Panc1 (cell line): ENCODE measurements around the gene DUSP14. TPM values are rescaled to one million over a fixed set of nuclear protein-coding genes. Genes with fewer than 3 reads are reported as not detected.

Experiments used
- ATAC-seq: fragments of 200-7000 bp; cut with Tn5 transposase; 2 replicates; pipeline ENCODE4 v1.9.1; 2020; ENCODE audit warnings: mild to moderate bottlenecking, moderate library complexity
- BruUV-seq: library from RNA; stranded (reverse); fragments of 400-500 nt; replicated peaks from 2 replicates; lab custom pipeline; 2021; lab: Mats Ljungman, UMichigan
- CTCF ChIA-PET: fragments of 300-600 bp; sonication (Branson Sonifier 250); formaldehyde crosslinking; loops from one replicate; lab custom pipeline; 2022; ENCODE audit warnings: antibody characterized with exemption; lab: Charles Lee
- POLR2A ChIA-PET: fragments of 300-600 bp; sonication (Branson Sonifier 250); formaldehyde crosslinking; loops from one replicate; lab custom pipeline; 2022; ENCODE audit warnings: antibody characterized with exemption; lab: Charles Lee
- DNase-seq: peaks from one replicate; pipeline ENCODE4 v3.0.0-alpha.2; 2010; ENCODE audit warnings: low read depth, low spot score
- H3K27ac ChIP-seq: 2 replicates; pipeline ENCODE4 v1.5.1; 2011; ENCODE audit warnings: mild to moderate bottlenecking, low read length, inconsistent platforms
- H3K27me3 ChIP-seq: fragments of 200-500 bp; sonication (Bioruptor generic); 2 replicates; pipeline ENCODE4 v1.6.0; 2014; ENCODE audit warnings: low read length, inconsistent platforms; ENCODE audit not compliant: control insufficient read depth, insufficient read depth
- H3K36me3 ChIP-seq: fragments of 200-500 bp; sonication (Bioruptor generic); 2 replicates; pipeline ENCODE4 v1.5.1; 2014; ENCODE audit warnings: inconsistent platforms, mild to moderate bottlenecking, low read length, moderate library complexity; ENCODE audit not compliant: control insufficient read depth, insufficient read depth
- H3K4me1 ChIP-seq: 2 replicates; pipeline ENCODE4 v1.5.1; 2011; ENCODE audit warnings: inconsistent platforms, mild to moderate bottlenecking, low read length, moderate library complexity; ENCODE audit not compliant: control insufficient read depth, insufficient read depth
- H3K4me3 ChIP-seq, 2 experiments: 2 replicates each; pipeline ENCODE4 v1.5.1; 2011 to 2012; ENCODE audit warnings: low read depth in 2 of 2, low read length in 2 of 2, mild to moderate bottlenecking in 2 of 2, inconsistent platforms in 1 of 2, moderate library complexity in 1 of 2
- H3K9me3 ChIP-seq: fragments of 200-500 bp; sonication (Bioruptor generic); 2 replicates; pipeline ENCODE4 v1.5.1; 2014; ENCODE audit warnings: low read depth, mild to moderate bottlenecking, inconsistent platforms, low read length, moderate library complexity; ENCODE audit not compliant: control insufficient read depth, insufficient read depth
- POLR2AphosphoS5 ChIP-seq: IDR thresholded peaks from 2 replicates; pipeline ENCODE4 v1.6.1; 2012; ENCODE audit warnings: mild to moderate bottlenecking, low read depth, low read length, moderate library complexity
- SIN3A ChIP-seq: IDR thresholded peaks from 2 replicates; pipeline ENCODE4 v1.6.1; 2012; ENCODE audit warnings: low read depth, mild to moderate bottlenecking, low read length, moderate library complexity, borderline replicate concordance; ENCODE audit not compliant: insufficient read depth
- TCF7L2 ChIP-seq: IDR thresholded peaks from 2 replicates; pipeline ENCODE4 v1.6.1; 2011; ENCODE audit warnings: mild to moderate bottlenecking, low read depth, low read length, inconsistent platforms
- in situ Hi-C: cut with HindIII; loops from 2 replicates; pipeline ENCODE4 v1.10.0; 2016; ENCODE audit warnings: low sequenced_read_pairs, low pct_unique_long_range_greater_than_20kb
- intact Hi-C: fragments of 100-400 bp; cut with micrococcal nuclease; formaldehyde crosslinking; loops from one replicate; pipeline ENCODE4 v1.10.0; 2022; ENCODE audit not compliant: unreplicated experiment
- total RNA-seq: library from RNA; stranded (reverse); gene quantifications from one replicate; pipeline ENCODE4 v1.2.1, GENCODE V29; 2021; ENCODE audit not compliant: unreplicated experiment
- TF ChIP-seq, protein P1 (sequence below), 2 experiments: IDR thresholded peaks; 2 replicates each; pipeline ENCODE4 v1.6.1; 2011 to 2012; ENCODE audit warnings: low read depth in 2 of 2, control low read depth in 1 of 2, low read length in 1 of 2, mild to moderate bottlenecking in 1 of 2, moderate library complexity in 1 of 2; ENCODE audit not compliant: insufficient read depth in 1 of 2
- TF ChIP-seq, protein P2 (sequence below): fragments of 450-650 bp; IDR thresholded peaks from 2 replicates; pipeline ENCODE4 v1.5.1; 2017; ENCODE audit warnings: mild to moderate bottlenecking

DUSP14 gene
- total RNA-seq, 1 experiment from 2014 or later, result 23.1 TPM

- BruUV-seq, result no TSS peak
- Histone ChIP-seq H3K36me3 (no peaks in the 10 kb centered on the region; the same call in 1 of the 2 replicates), H3K4me1 (no peaks in the 10 kb centered on the region), H3K4me3 (no peak overlapping the region), H3K27me3 (no peaks in the 10 kb centered on the region), H3K9me3 (no peaks in the 10 kb centered on the region), H3K27ac (no peak overlapping the region)
- POLR2A ChIA-PET, result no interaction called here
- DNase-seq (no peak), ATAC-seq (no peak)
- in situ Hi-C loops (no loop called here), intact Hi-C loops (no loop called here)
- TF ChIP-seq, protein P1, sequence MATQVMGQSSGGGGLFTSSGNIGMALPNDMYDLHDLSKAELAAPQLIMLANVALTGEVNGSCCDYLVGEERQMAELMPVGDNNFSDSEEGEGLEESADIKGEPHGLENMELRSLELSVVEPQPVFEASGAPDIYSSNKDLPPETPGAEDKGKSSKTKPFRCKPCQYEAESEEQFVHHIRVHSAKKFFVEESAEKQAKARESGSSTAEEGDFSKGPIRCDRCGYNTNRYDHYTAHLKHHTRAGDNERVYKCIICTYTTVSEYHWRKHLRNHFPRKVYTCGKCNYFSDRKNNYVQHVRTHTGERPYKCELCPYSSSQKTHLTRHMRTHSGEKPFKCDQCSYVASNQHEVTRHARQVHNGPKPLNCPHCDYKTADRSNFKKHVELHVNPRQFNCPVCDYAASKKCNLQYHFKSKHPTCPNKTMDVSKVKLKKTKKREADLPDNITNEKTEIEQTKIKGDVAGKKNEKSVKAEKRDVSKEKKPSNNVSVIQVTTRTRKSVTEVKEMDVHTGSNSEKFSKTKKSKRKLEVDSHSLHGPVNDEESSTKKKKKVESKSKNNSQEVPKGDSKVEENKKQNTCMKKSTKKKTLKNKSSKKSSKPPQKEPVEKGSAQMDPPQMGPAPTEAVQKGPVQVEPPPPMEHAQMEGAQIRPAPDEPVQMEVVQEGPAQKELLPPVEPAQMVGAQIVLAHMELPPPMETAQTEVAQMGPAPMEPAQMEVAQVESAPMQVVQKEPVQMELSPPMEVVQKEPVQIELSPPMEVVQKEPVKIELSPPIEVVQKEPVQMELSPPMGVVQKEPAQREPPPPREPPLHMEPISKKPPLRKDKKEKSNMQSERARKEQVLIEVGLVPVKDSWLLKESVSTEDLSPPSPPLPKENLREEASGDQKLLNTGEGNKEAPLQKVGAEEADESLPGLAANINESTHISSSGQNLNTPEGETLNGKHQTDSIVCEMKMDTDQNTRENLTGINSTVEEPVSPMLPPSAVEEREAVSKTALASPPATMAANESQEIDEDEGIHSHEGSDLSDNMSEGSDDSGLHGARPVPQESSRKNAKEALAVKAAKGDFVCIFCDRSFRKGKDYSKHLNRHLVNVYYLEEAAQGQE (IDR thresholded peaks at IDR 0.05; ENCODE audit: insufficient read depth in 1 of 2, low read depth in 2 of 2, low read length in 1 of 2), result no peak
- no peak for TF ChIP-seq TCF7L2
- no peak for TF ChIP-seq POLR2AphosphoS5
- CTCF ChIA-PET, result no interaction called here
These were observed 24.0 kb downstream of the DUSP14 start for GRCh38 chr17:37513711-37514110.

DNA sequence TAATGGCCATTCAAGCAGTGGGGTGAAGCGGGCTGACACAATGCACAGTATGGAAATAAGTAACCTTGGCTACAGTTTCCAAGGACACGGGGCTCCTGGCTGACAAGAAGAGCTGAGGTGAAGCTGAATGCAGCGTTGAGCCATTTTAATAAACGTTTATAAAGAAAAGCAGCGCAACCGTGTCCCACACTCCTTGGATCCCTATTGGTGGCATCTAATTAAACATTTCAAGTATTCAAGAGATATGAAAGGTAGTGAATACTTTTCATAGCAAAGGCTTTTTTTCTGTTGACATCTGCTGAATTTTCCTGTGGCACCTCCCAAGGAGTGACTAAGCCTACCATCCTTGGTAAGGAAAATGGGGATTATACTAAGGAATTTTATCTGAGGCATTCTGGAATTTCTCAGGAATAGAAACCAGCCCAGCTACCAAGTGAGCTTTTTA is 26.5 kb downstream of the DUSP14 start:
- no peaks in the 10 kb centered on the region for H3K9me3 ChIP-seq
- no peak overlapping the region for H3K4me3 ChIP-seq
- intact Hi-C loops, result no loop called here
- no peaks in the 10 kb centered on the region for H3K4me1 ChIP-seq
- CTCF ChIA-PET, result no interaction called here
- in situ Hi-C loops, result no loop called here
- H3K36me3 ChIP-seq, result no peaks in the 10 kb centered on the region; the same call in 1 of the 2 replicates
- no peak for TF ChIP-seq TCF7L2
- TF ChIP-seq, protein P1 (IDR thresholded peaks at IDR 0.05; ENCODE audit: insufficient read depth in 1 of 2, low read depth in 2 of 2, low read length in 1 of 2), result no peak
- no peak for TF ChIP-seq SIN3A
- no peak for TF ChIP-seq POLR2AphosphoS5
- TF ChIP-seq, protein P2, sequence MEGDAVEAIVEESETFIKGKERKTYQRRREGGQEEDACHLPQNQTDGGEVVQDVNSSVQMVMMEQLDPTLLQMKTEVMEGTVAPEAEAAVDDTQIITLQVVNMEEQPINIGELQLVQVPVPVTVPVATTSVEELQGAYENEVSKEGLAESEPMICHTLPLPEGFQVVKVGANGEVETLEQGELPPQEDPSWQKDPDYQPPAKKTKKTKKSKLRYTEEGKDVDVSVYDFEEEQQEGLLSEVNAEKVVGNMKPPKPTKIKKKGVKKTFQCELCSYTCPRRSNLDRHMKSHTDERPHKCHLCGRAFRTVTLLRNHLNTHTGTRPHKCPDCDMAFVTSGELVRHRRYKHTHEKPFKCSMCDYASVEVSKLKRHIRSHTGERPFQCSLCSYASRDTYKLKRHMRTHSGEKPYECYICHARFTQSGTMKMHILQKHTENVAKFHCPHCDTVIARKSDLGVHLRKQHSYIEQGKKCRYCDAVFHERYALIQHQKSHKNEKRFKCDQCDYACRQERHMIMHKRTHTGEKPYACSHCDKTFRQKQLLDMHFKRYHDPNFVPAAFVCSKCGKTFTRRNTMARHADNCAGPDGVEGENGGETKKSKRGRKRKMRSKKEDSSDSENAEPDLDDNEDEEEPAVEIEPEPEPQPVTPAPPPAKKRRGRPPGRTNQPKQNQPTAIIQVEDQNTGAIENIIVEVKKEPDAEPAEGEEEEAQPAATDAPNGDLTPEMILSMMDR, result no peak
- no TSS peak for BruUV-seq
- H3K27ac ChIP-seq, result no peak overlapping the region
- no peaks in the 10 kb centered on the region for H3K27me3 ChIP-seq
- no peak for DNase-seq
- ATAC-seq, result no peak
- POLR2A ChIA-PET, result no interaction called here
